Parathyroid adenoma (tissue), 2 donors: ENCODE data around the gene NKX2-2.
"Not testable (repeated sequence)": the region's sequence is repeated elsewhere in the genome, so short reads cannot be mapped to it uniquely, and the experiment has no call there.

ENCODE experiments used
- H2AFZ ChIP-seq: fragments of 300-600 bp; sonication (generic); one replicate; pipeline ENCODE4 v1.7.0; 2017; ENCODE audit warnings: antibody characterized with exemption, mild to moderate bottlenecking
- H3K27ac ChIP-seq: fragments of 300-600 bp; sonication (generic); one replicate; pipeline ENCODE4 v1.7.0; 2017
- H3K27me3 ChIP-seq: fragments of 300-600 bp; sonication (generic); one replicate; pipeline ENCODE4 v1.7.0; 2017; ENCODE audit warnings: low read length; ENCODE audit not compliant: control insufficient read depth, insufficient read depth
- H3K36me3 ChIP-seq: fragments of 300-600 bp; sonication (generic); one replicate; pipeline ENCODE4 v1.7.0; 2017; ENCODE audit warnings: low read length; ENCODE audit not compliant: control insufficient read depth, insufficient read depth
- H3K4me1 ChIP-seq: fragments of 300-600 bp; sonication (generic); one replicate; pipeline ENCODE4 v1.7.0; 2017; ENCODE audit warnings: control low read depth
- H3K4me2 ChIP-seq: fragments of 300-600 bp; sonication (generic); one replicate; pipeline ENCODE4 v1.7.0; 2017; ENCODE audit warnings: low read length
- H3K4me3 ChIP-seq: fragments of 300-600 bp; sonication (generic); one replicate; pipeline ENCODE4 v1.7.0; 2017; ENCODE audit warnings: low read depth, low read length
- H3K79me2 ChIP-seq: fragments of 300-600 bp; sonication (generic); one replicate; pipeline ENCODE4 v1.7.0; 2017; ENCODE audit warnings: control low read depth
- H3K9ac ChIP-seq: fragments of 300-600 bp; sonication (generic); one replicate; pipeline ENCODE4 v1.7.0; 2017; ENCODE audit warnings: mild to moderate bottlenecking
- H3K9me3 ChIP-seq: fragments of 300-600 bp; sonication (generic); one replicate; pipeline ENCODE4 v1.7.0; 2017; ENCODE audit warnings: low read length; ENCODE audit not compliant: control insufficient read depth
- CTCF ChIP-seq: fragments of 300-600 bp; sonication (generic); IDR thresholded peaks from one replicate; pipeline ENCODE4 v1.7.0; 2017; ENCODE audit warnings: antibody characterized with exemption, mild to moderate bottlenecking
- donor health status: primary hyperparathyroidism.

The NKX2-2 gene

DNA sequence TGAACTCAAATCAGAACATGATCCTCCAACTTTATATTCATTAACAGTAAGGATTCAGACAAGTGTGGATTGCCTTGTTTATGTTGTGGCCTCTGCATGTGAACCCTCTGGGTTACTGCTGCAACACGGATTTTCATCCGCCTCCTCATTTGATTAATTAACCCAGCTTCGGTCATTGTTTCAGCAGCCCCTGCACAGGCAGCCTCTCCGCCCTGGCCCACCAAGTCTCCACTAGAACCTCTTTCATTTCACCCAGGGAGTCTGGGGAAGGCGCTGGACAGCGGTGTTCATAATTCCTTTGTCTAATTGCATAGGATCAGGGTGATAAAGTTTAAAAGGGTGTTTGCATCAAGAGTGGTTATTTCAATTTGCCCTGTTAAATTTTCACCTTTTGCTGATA is 15.7 kb downstream of the NKX2-2 start:
- H3K79me2 ChIP-seq: no peaks in the 10 kb centered on the region
- no peak for TF ChIP-seq CTCF
- no peaks in the 10 kb centered on the region for H3K9me3 ChIP-seq
- H3K9ac ChIP-seq: no peak overlapping the region
- H3K4me2 ChIP-seq: no peak overlapping the region
- no peaks in the 10 kb centered on the region for H3K27me3 ChIP-seq
- no peak overlapping the region for H3K27ac ChIP-seq
- no peaks in the 10 kb centered on the region for H3K4me1 ChIP-seq
- no peaks in the 10 kb centered on the region for H3K36me3 ChIP-seq
- no peak overlapping the region for H2AFZ ChIP-seq
- H3K4me3 ChIP-seq: no peak overlapping the region

DNA sequence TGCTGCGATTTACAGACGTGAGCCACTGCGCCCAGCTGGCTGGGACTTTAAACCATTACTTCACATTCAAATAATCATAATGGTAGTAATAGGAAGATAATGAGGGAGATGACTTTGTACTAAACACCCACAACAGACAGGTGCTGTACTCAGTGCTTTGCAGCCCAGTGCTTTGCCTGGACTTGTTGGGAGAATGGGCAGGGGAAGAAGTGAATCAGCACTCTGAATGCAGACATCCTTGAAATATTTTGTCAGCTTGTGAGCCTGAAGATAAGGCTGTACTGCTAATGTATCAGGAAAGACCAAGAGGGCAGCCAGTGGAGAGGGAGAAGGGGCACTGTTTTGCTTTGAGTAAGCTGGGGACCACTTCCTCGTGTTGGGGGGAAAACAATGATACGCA is 17.4 kb downstream of the NKX2-2 start:
- Histone ChIP-seq H3K9me3 (no peaks in the 10 kb centered on the region), H3K27me3 (no peaks in the 10 kb centered on the region), H3K4me2 (no peak overlapping the region), H3K4me3 (no peak overlapping the region), H3K36me3 (no peaks in the 10 kb centered on the region), H2AFZ (no peak overlapping the region), H3K9ac (no peak overlapping the region), H3K4me1 (no peaks in the 10 kb centered on the region), H3K27ac (no peak overlapping the region), H3K79me2 (no peaks in the 10 kb centered on the region)
- TF ChIP-seq CTCF: no peak

DNA sequence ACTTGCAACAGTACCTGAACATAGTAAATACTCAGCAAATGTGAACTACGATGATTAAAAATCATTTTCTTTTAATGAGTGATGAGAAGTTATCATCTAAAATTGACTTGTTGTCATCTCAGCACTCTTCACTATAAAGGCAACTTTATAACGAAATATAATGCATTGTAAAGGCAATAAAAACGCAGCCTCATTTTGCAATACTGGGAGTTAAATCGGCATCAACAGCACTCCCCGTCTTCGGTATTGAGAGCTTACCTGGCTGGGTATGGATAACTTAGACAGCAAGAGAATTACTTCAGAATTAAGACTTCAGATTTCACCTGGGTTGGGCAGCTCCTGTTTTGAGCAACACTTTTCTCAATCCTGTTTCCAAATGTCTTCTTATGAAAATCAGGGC is 20.8 kb downstream of the NKX2-2 start:
- no peak overlapping the region for H3K27ac ChIP-seq
- no peaks in the 10 kb centered on the region for H3K36me3 ChIP-seq
- H3K4me2 ChIP-seq: no peak overlapping the region
- no peaks in the 10 kb centered on the region for H3K9me3 ChIP-seq
- H3K4me1 ChIP-seq: no peaks in the 10 kb centered on the region
- H3K9ac ChIP-seq: no peak overlapping the region
- no peaks in the 10 kb centered on the region for H3K79me2 ChIP-seq
- H3K27me3 ChIP-seq: no peaks in the 10 kb centered on the region
- H2AFZ ChIP-seq: no peak overlapping the region
- H3K4me3 ChIP-seq: no peak overlapping the region
- no peak for TF ChIP-seq CTCF

- Histone ChIP-seq H3K27ac (no peak overlapping the region), H3K4me3 (no peak overlapping the region), H2AFZ (no peak overlapping the region), H3K36me3 (no peaks in the 10 kb centered on the region), H3K9ac (no peak overlapping the region), H3K4me1 (no peaks in the 10 kb centered on the region), H3K27me3 (no peaks in the 10 kb centered on the region), H3K79me2 (no peaks in the 10 kb centered on the region), H3K9me3 (no peaks in the 10 kb centered on the region), H3K4me2 (no peak overlapping the region)
- no peak for TF ChIP-seq CTCF
Measured at GRCh38 chr20:21490105-21490504, 23.8 kb downstream of the NKX2-2 start.

GRCh38 chr20:21480144-21480543 is 33.7 kb downstream of the NKX2-2 start:
- H3K4me1 ChIP-seq, H3K36me3 ChIP-seq, H2AFZ ChIP-seq, H3K4me2 ChIP-seq, H3K4me3 ChIP-seq, H3K9me3 ChIP-seq, H3K79me2 ChIP-seq, H3K27ac ChIP-seq, H3K27me3 ChIP-seq, H3K9ac ChIP-seq: not testable (repeated sequence)
